NT2/D1 (cell line): ENCODE data around the gene SNTG2.

Experiments used
- SUZ12 ChIP-seq: IDR thresholded peaks from 2 replicates; pipeline ENCODE4 v1.6.1; 2011; ENCODE audit not compliant: insufficient read length, insufficient read depth; ENCODE audit errors: extremely low read depth
- YY1 ChIP-seq: IDR thresholded peaks from 2 replicates; pipeline ENCODE4 v1.6.1; 2011; ENCODE audit not compliant: insufficient read length, insufficient read depth
- ZNF274 ChIP-seq: IDR thresholded peaks from 2 replicates; pipeline ENCODE4 v1.6.1; 2011; ENCODE audit warnings: mild to moderate bottlenecking, low read depth, low read length

DNA sequence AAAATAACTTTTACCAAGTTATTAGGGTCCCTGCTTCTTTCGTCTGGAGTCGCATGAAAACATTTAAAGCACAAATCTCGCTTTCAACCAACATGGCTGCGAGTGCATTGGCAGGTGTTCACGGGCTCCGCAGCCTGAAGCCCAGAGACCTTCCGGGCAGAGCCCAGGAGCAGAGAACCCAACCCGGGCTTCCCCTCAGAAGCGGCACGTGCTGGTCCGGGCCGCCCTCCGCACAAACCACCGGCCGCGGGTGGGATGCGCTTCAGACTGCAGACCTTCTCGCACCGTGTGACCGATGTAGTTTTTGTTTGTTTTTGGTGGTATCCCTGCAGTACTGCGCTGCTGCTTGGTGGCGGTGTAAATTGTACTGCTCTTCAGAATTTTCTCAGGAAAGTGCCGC is 357.0 kb downstream of the SNTG2 start:
- no peak for TF ChIP-seq YY1
- TF ChIP-seq ZNF274: no peak
- TF ChIP-seq SUZ12: no peak
